ENCODE results near the gene TRAF7.

DNA sequence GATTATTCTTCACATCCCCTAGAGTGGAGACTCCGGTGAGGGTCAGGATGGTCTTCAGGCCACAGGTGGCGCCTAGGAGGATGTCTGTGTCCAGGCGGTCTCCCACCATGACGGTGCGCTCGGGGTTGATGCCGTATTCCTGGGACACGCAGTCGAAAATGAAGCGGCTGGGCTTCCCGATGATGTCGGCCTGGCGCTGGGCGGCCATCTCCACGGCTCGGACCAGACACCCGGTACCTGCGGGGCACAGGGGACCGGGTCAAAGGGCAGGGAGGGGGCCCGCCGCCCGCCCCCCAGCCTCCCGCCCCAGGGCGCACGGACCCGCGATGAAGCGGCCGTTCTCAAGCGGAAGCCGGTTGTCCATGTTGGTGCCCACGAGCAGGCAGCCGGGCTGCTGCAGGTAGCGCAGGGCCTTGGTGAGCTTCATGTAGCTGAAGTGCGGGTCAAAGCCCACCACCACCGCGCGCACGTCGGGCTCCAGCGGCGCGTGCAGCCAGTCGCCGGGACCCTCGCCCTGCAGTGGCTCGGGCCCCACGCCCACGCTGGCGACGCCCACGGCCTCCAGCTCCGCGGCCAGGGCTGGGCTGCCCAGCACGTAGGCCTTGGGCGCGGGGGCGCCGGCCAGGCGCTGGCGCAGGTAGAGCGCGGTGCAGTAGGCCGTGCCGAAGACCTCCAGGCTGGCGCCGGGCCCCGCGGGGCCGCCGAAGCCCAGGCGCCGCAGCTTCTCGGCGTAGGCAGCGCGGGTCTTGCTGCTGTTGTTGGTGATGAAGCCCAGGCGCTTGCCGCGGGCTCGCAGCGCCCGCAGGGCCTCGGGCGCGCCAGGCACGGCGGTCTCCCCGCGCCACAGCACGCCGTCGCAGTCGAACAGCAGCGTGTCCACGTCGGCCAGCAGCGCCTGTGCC is 58.5 kb downstream of the TRAF7 start:
- TF ChIP-seq, protein P1, sequence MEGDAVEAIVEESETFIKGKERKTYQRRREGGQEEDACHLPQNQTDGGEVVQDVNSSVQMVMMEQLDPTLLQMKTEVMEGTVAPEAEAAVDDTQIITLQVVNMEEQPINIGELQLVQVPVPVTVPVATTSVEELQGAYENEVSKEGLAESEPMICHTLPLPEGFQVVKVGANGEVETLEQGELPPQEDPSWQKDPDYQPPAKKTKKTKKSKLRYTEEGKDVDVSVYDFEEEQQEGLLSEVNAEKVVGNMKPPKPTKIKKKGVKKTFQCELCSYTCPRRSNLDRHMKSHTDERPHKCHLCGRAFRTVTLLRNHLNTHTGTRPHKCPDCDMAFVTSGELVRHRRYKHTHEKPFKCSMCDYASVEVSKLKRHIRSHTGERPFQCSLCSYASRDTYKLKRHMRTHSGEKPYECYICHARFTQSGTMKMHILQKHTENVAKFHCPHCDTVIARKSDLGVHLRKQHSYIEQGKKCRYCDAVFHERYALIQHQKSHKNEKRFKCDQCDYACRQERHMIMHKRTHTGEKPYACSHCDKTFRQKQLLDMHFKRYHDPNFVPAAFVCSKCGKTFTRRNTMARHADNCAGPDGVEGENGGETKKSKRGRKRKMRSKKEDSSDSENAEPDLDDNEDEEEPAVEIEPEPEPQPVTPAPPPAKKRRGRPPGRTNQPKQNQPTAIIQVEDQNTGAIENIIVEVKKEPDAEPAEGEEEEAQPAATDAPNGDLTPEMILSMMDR (conservative IDR thresholded peaks at IDR 0.05; ENCODE audit: low read depth, low read length) = no peak
- TF ChIP-seq EZH2 (IDR thresholded peaks at IDR 0.05; ENCODE audit: low read length, unreplicated experiment) = no peak

Data from PC-3 (cell line).